ENCODE data around the gene CHI3L2. TPM values are rescaled to one million over a fixed set of nuclear protein-coding genes. Genes with fewer than 3 reads are reported as not detected.

CHI3L2 gene
- not detected in 2 replicates for polyA plus RNA-seq
- polyA minus RNA-seq, result not detected in 2 replicates

- no peak within 1 kb of the TSS for H3K4me2 ChIP-seq (ENCODE audit: low read length)
- no peak within 1 kb of the TSS for H2AFZ ChIP-seq (ENCODE audit: low read depth, low read length)
- no peaks in the 10 kb centered on the region for H3K27me3 ChIP-seq (ENCODE audit: insufficient read depth, low read depth, low read length)
- H4K20me1 ChIP-seq (ENCODE audit: insufficient read depth), result no peaks in the 10 kb centered on the region
- H3K27ac ChIP-seq (ENCODE audit: low read length), result no peak within 1 kb of the TSS
- no peak within 1 kb of the TSS for H3K4me3 ChIP-seq (ENCODE audit: low read length)
- no peak within 1 kb of the TSS for H3K9ac ChIP-seq (ENCODE audit: low read length)
- H3K9me2 ChIP-seq (ENCODE audit: insufficient read depth, low read length), result no peaks in the 10 kb centered on the region
- no peaks in the 10 kb centered on the region for H3K9me3 ChIP-seq (ENCODE audit: low read length)
- no peaks in the 10 kb centered on the region for H3F3A ChIP-seq (ENCODE audit: insufficient read depth, low read length, poor library complexity, severe bottlenecking)
- H3K79me2 ChIP-seq (replicated peaks; ENCODE audit: insufficient read depth, low read length), result no peaks in the 10 kb centered on the region
- H3K36me3 ChIP-seq (ENCODE audit: insufficient read depth, low read length), result no peaks in the 10 kb centered on the region
- TF ChIP-seq CTCF (IDR thresholded peaks at IDR 0.05; ENCODE audit: poor library complexity, severe bottlenecking) (no peak), EZH2 (IDR thresholded peaks at IDR 0.05; ENCODE audit: borderline replicate concordance, insufficient read depth, low read length, poor library complexity, severe bottlenecking) (no peak), RAD21 (conservative IDR thresholded peaks at IDR 0.05) (no peak), POLR2AphosphoS5 (IDR thresholded peaks at IDR 0.05) (no peak), MXI1 (conservative IDR thresholded peaks at IDR 0.05; ENCODE audit: poor library complexity, severe bottlenecking) (no peak), TAF1 (IDR thresholded peaks at IDR 0.05; ENCODE audit: low read depth) (no peak), SMC3 (conservative IDR thresholded peaks at IDR 0.05; ENCODE audit: poor library complexity) (no peak), EP300 (conservative IDR thresholded peaks at IDR 0.05; ENCODE audit: poor library complexity, severe bottlenecking) (no peak), REST (IDR thresholded peaks at IDR 0.05; ENCODE audit: borderline replicate concordance) (no peak)
Measured at GRCh38 chr1:111227434-111227833, at the start of gene CHI3L2. CHI3L2 (plus strand) TSS chr1:111227713; CDS start chr1:111227730, 17 bp downstream.

GRCh38 chr1:111179968-111180533 lies 47.5 kb upstream of the CHI3L2 start:
- Histone ChIP-seq H3K9me2 (ENCODE audit: insufficient read depth, low read length) (no peaks in the 10 kb centered on the region), H3K9me3 (ENCODE audit: low read length) (no peaks in the 10 kb centered on the region), H3F3A (ENCODE audit: insufficient read depth, low read length, poor library complexity, severe bottlenecking) (no peaks in the 10 kb centered on the region), H3K79me2 (replicated peaks; ENCODE audit: insufficient read depth, low read length) (no peaks in the 10 kb centered on the region), H3K4me2 (ENCODE audit: low read length) (no peak overlapping the region), H4K20me1 (ENCODE audit: insufficient read depth) (no peaks in the 10 kb centered on the region), H3K9ac (ENCODE audit: low read length) (no peak overlapping the region), H3K27me3 (ENCODE audit: insufficient read depth, low read depth, low read length) (no peaks in the 10 kb centered on the region), H3K4me3 (ENCODE audit: low read length) (no peak overlapping the region), H3K27ac (ENCODE audit: low read length) (no peak overlapping the region), H3K36me3 (ENCODE audit: insufficient read depth, low read length) (peaks cover 6% of the 10 kb centered on the region), H2AFZ (ENCODE audit: low read depth, low read length) (no peak overlapping the region)
- TF ChIP-seq EP300 (conservative IDR thresholded peaks at IDR 0.05; ENCODE audit: poor library complexity, severe bottlenecking) (no peak), SMC3 (conservative IDR thresholded peaks at IDR 0.05; ENCODE audit: poor library complexity) (no peak), TAF1 (IDR thresholded peaks at IDR 0.05; ENCODE audit: low read depth) (no peak), MXI1 (conservative IDR thresholded peaks at IDR 0.05; ENCODE audit: poor library complexity, severe bottlenecking) (no peak), REST (IDR thresholded peaks at IDR 0.05; ENCODE audit: borderline replicate concordance) (no peak), CTCF (IDR thresholded peaks at IDR 0.05; ENCODE audit: poor library complexity, severe bottlenecking) (no peak), EZH2 (IDR thresholded peaks at IDR 0.05; ENCODE audit: borderline replicate concordance, insufficient read depth, low read length, poor library complexity, severe bottlenecking) (no peak), RAD21 (conservative IDR thresholded peaks at IDR 0.05) (no peak), POLR2AphosphoS5 (IDR thresholded peaks at IDR 0.05) (no peak)
